ENCODE measurements around the gene TRIM67.

DNA sequence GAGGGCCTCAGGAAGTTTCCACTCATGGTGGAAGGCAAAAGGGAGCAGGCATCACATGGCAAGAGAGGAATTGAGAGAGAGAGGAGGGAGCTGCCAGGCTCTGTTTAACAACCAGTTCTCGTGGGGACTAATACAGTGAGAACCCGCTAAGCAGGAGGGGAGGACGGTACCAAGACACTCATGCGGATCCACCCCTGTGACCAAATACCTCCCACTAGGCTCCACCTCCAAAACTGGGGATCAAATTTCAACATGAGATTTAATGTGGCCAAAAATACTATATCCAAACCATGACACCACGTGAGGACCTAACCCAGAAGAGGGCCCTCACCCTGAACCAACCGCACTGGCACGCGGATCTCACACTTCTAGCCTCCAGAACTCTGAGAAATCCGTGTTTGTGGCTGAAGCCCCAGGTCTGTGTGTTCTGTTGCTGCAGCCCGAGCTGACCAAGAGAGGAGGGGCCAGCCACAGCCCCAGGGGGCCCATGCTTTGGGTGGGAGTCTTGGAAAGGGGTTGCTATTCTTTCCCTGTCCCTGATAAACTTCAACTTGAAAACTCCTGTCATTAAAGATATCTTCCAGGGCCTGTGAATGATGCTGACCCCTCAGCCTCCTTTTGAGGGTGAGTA, 32.0 kb downstream of the TRIM67 start:
- TF ChIP-seq, protein P1, sequence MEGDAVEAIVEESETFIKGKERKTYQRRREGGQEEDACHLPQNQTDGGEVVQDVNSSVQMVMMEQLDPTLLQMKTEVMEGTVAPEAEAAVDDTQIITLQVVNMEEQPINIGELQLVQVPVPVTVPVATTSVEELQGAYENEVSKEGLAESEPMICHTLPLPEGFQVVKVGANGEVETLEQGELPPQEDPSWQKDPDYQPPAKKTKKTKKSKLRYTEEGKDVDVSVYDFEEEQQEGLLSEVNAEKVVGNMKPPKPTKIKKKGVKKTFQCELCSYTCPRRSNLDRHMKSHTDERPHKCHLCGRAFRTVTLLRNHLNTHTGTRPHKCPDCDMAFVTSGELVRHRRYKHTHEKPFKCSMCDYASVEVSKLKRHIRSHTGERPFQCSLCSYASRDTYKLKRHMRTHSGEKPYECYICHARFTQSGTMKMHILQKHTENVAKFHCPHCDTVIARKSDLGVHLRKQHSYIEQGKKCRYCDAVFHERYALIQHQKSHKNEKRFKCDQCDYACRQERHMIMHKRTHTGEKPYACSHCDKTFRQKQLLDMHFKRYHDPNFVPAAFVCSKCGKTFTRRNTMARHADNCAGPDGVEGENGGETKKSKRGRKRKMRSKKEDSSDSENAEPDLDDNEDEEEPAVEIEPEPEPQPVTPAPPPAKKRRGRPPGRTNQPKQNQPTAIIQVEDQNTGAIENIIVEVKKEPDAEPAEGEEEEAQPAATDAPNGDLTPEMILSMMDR (IDR thresholded peaks at IDR 0.05) = no peak
- no peak for TF ChIP-seq POLR2A (IDR thresholded peaks at IDR 0.05)
